Endothelial cell of umbilical vein (primary cell): Measurements from ENCODE around the gene SRBD1. TPM values are rescaled to one million over a fixed set of nuclear protein-coding genes. Genes with fewer than 3 reads are reported as not detected.

ENCODE experiments used
- Bru-seq: library from RNA; stranded (reverse); fragments of 400-500 nt; gene quantifications from one replicate; lab custom pipeline; 2021; lab: Mats Ljungman, UMichigan
- BruChase-seq, 2 experiments: library from RNA; stranded (reverse); fragments of 400-500 nt; gene quantifications; one replicate each; lab custom pipeline; 2021; lab: Mats Ljungman, UMichigan
- BruUV-seq: library from RNA; stranded (reverse); fragments of 400-500 nt; replicated peaks from 2 replicates; lab custom pipeline; 2021; lab: Mats Ljungman, UMichigan
- CTCF ChIA-PET: fragments of 300-600, 350-600 bp; sonication (Branson Sonifier 250); formaldehyde crosslinking; loops from one replicate; lab custom pipeline; 2021; ENCODE audit warnings: antibody characterized with exemption, inconsistent platforms; lab: Charles Lee
- POLR2A ChIA-PET: fragments of 300-600, 350-600 bp; sonication (Branson Sonifier 250); formaldehyde crosslinking; loops from one replicate; lab custom pipeline; 2021; ENCODE audit warnings: antibody characterized with exemption, inconsistent platforms; lab: Charles Lee
- DNase-seq: peaks from one replicate; pipeline ENCODE4 v3.0.0-alpha.2; 2011; ENCODE audit warnings: low read depth, low spot score
- FAIRE-seq: peaks from 2 replicates; lab custom pipeline; 2011; peaks lifted over from hg19 to GRCh38; lab: Jason Lieb, UNC
- H2AFZ ChIP-seq: 2 replicates; pipeline ENCODE4 v1.6.0; 2012; ENCODE audit warnings: low read depth, low read length, control low read depth, inconsistent platforms
- H3K27ac ChIP-seq: 2 replicates; pipeline ENCODE4 v1.5.1; 2011; ENCODE audit warnings: low read depth, mild to moderate bottlenecking, control low read depth, low read length, moderate library complexity; ENCODE audit not compliant: insufficient read depth
- H3K27me3 ChIP-seq, 2 experiments: 2 replicates each; pipeline versions ENCODE4 v1.6.0 to v1.6.1; 2011; ENCODE audit warnings: low read length in 2 of 2, mixed read lengths in 1 of 2; ENCODE audit not compliant: control insufficient read depth in 2 of 2, insufficient read depth in 2 of 2
- H3K36me3 ChIP-seq, 2 experiments: 2 replicates in 1 of 2; 3 replicates in 1 of 2; pipeline ENCODE4 v1.5.1; 2011; ENCODE audit warnings: low read length in 2 of 2, mild to moderate bottlenecking in 1 of 2, moderate library complexity in 1 of 2; ENCODE audit not compliant: control insufficient read depth in 2 of 2, insufficient read depth in 2 of 2; ENCODE audit errors: extremely low read depth in 1 of 2
- H3K4me1 ChIP-seq: 3 replicates; pipeline ENCODE4 v1.5.1; 2011; ENCODE audit warnings: mild to moderate bottlenecking, low read length; ENCODE audit not compliant: control insufficient read depth, insufficient read depth; ENCODE audit errors: extremely low read depth
- H3K4me2 ChIP-seq: 2 replicates; pipeline ENCODE4 v1.6.1; 2011; ENCODE audit warnings: low read length, control low read depth, mixed read lengths; ENCODE audit not compliant: insufficient read depth
- H3K4me3 ChIP-seq, 3 experiments: fragments of 200-600 bp in 1 of 3; sonication (generic), shearing (Covaris generic) in 1 of 3; replicated peaks in 1 of 3; 2 replicates each; pipeline ENCODE4 v1.5.1; 2011 to 2016; ENCODE audit warnings: control low read depth in 3 of 3, low read length in 3 of 3, mild to moderate bottlenecking in 2 of 3, inconsistent platforms in 1 of 3, low read depth in 1 of 3, moderate library complexity in 1 of 3; ENCODE audit not compliant: insufficient read depth in 1 of 3
- H3K79me2 ChIP-seq: 2 replicates; pipeline ENCODE4 v1.6.0; 2012; ENCODE audit warnings: low read length, inconsistent platforms; ENCODE audit not compliant: control insufficient read depth, insufficient read depth
- H3K9ac ChIP-seq: replicated peaks from 2 replicates; pipeline ENCODE3; 2011; ENCODE audit warnings: low read length, control low read depth; ENCODE audit not compliant: insufficient read depth; ENCODE audit errors: extremely low read depth
- H3K9me1 ChIP-seq: replicated peaks from 3 replicates; pipeline ENCODE4 v1.6.0; 2011; ENCODE audit warnings: mild to moderate bottlenecking, low read length; ENCODE audit not compliant: control insufficient read depth, insufficient read depth; ENCODE audit errors: extremely low read depth
- H3K9me3 ChIP-seq: replicated peaks from 2 replicates; pipeline ENCODE4 v1.5.1; 2012; ENCODE audit warnings: low read length, inconsistent platforms; ENCODE audit not compliant: control insufficient read depth, insufficient read depth
- H4K20me1 ChIP-seq: replicated peaks from 2 replicates; pipeline ENCODE3; 2011; ENCODE audit warnings: mild to moderate bottlenecking, low read length; ENCODE audit not compliant: control insufficient read depth, insufficient read depth; ENCODE audit errors: extremely low read depth
- EZH2 ChIP-seq: IDR thresholded peaks from 2 replicates; pipeline ENCODE4 v1.6.1; 2012; ENCODE audit warnings: borderline replicate concordance, low read depth, mild to moderate bottlenecking, moderate library complexity, low read length, inconsistent platforms; ENCODE audit not compliant: severe bottlenecking
- FOS ChIP-seq: IDR thresholded peaks from 2 replicates; pipeline ENCODE4 v1.6.1; 2011; ENCODE audit warnings: mild to moderate bottlenecking, low read length, moderate library complexity, borderline replicate concordance; ENCODE audit not compliant: insufficient read depth
- GATA2 ChIP-seq: IDR thresholded peaks from 2 replicates; pipeline ENCODE4 v1.7.0; 2011; ENCODE audit warnings: low read depth, mild to moderate bottlenecking, moderate library complexity, mixed read lengths, low read length; ENCODE audit not compliant: insufficient read length, insufficient read depth
- JUN ChIP-seq: IDR thresholded peaks from 2 replicates; pipeline ENCODE4 v1.6.1; 2011; ENCODE audit warnings: borderline replicate concordance, low read depth; ENCODE audit not compliant: insufficient read length, insufficient read depth
- MAX ChIP-seq: IDR thresholded peaks from 2 replicates; pipeline ENCODE4 v1.6.1; 2011; ENCODE audit not compliant: insufficient read depth, insufficient read length
- MYC ChIP-seq: IDR thresholded peaks from one replicate; pipeline ENCODE4 v1.6.1; 2011; ENCODE audit warnings: mild to moderate bottlenecking, low read depth, low read length
- POLR2A ChIP-seq: IDR thresholded peaks from 2 replicates; pipeline ENCODE4 v1.6.1; 2012; ENCODE audit warnings: low read depth, mild to moderate bottlenecking, control low read depth, low read length
- POLR2AphosphoS5 ChIP-seq: IDR thresholded peaks from 2 replicates; pipeline ENCODE4 v1.6.1; 2012; ENCODE audit warnings: low read depth, mild to moderate bottlenecking, control low read depth, low read length, moderate library complexity; ENCODE audit not compliant: insufficient read depth
- dilution Hi-C: fragments of 300-500 bp; cut with MboI; formaldehyde crosslinking; loops from one replicate; pipeline ENCODE4 v1.15.0; 2019; ENCODE audit warnings: low sequenced_read_pairs; ENCODE audit not compliant: extremely low pct_ligation_motif_present
- intact Hi-C: fragments of 100-400 bp; cut with micrococcal nuclease; formaldehyde crosslinking; loops from one replicate; pipeline ENCODE4 v1.10.0; 2022
- long read RNA-seq: library from polyadenylated mRNA; stranded (forward); transcript quantifications from one replicate; pipeline ENCODE4 v2.0.0, GENCODE V29; 2021
- polyA minus RNA-seq, 3 experiments: library from RNA; depleted of rRNA, polyadenylated mRNA; stranded (reverse); fragments of >200 nt; gene quantifications; 1 replicate in 1 of 3; 2 replicates in 2 of 3; pipeline ENCODE4 v1.2.3, GENCODE V29; 2011
- polyA plus RNA-seq, 4 experiments: library from polyadenylated mRNA; depleted of rRNA in 3 of 4; stranded (reverse) in 3 of 4; unstranded in 1 of 4; fragments of >200 nt; gene quantifications; 2 replicates each; pipeline versions ENCODE4 v1.2.1 to v1.2.3, GENCODE V29; 2011 to 2012; ENCODE audit warnings: missing spikeins in 1 of 4
- total RNA-seq: library from RNA; stranded (reverse); gene quantifications from 2 replicates; pipeline ENCODE4 v1.2.3, GENCODE V29; 2021
- TF ChIP-seq, protein P1 (sequence below), 2 donors: IDR thresholded peaks; 1 replicate in 1 of 2; 2 replicates in 1 of 2; pipeline ENCODE4 v1.5.1; 2011; ENCODE audit warnings: low read length in 2 of 2, mild to moderate bottlenecking in 2 of 2, moderate library complexity in 2 of 2, control low read depth in 1 of 2, inconsistent platforms in 1 of 2, low read depth in 1 of 2; ENCODE audit not compliant: insufficient read depth in 1 of 2; ENCODE audit errors: extremely low read depth in 1 of 2

Gene SRBD1, protein sequence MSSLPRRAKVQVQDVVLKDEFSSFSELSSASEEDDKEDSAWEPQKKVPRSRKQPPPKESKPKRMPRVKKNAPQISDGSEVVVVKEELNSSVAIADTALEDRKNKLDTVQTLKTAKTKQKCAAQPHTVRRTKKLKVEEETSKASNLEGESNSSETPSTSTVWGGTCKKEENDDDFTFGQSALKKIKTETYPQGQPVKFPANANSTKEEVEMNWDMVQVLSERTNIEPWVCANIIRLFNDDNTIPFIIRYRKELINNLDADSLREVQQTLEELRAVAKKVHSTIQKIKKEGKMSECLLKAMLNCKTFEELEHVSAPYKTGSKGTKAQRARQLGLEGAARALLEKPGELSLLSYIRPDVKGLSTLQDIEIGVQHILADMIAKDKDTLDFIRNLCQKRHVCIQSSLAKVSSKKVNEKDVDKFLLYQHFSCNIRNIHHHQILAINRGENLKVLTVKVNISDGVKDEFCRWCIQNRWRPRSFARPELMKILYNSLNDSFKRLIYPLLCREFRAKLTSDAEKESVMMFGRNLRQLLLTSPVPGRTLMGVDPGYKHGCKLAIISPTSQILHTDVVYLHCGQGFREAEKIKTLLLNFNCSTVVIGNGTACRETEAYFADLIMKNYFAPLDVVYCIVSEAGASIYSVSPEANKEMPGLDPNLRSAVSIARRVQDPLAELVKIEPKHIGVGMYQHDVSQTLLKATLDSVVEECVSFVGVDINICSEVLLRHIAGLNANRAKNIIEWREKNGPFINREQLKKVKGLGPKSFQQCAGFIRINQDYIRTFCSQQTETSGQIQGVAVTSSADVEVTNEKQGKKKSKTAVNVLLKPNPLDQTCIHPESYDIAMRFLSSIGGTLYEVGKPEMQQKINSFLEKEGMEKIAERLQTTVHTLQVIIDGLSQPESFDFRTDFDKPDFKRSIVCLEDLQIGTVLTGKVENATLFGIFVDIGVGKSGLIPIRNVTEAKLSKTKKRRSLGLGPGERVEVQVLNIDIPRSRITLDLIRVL
- total RNA-seq (12.5 and 12.9 TPM in 2 replicates), polyA plus RNA-seq (2.0 and 3.7 TPM in 2 replicates), polyA minus RNA-seq (15.7 and 18.2 TPM in 2 replicates), Bru-seq, nascent RNA (percentile 78 among the genes with signal in this experiment), BruChase-seq, experiment 1, labeled RNA remaining after a 6-hour chase (percentile 48 among the genes with signal in this experiment), BruChase-seq, experiment 2, labeled RNA remaining after a 2-hour chase (percentile 53 among the genes with signal in this experiment)
- polyA plus RNA-seq (2011; cell fraction: cytosol; rRNA removed), result 4.3 and 5.0 TPM in 2 replicates
- 8.6 and 9.5 TPM in 2 replicates for polyA plus RNA-seq (2011; cell fraction: nucleus; rRNA removed)
- polyA plus RNA-seq (2012), result 10.8 and 11.9 TPM in 2 replicates
- 14.0 TPM for polyA minus RNA-seq (2011; cell fraction: cytosol; rRNA and poly(A)+ RNA removed)
- 32.2 and 39.4 TPM in 2 replicates for polyA minus RNA-seq (2011; cell fraction: nucleus; rRNA and poly(A)+ RNA removed)
- long read RNA-seq, transcript SRBD1-201 (21 exons, 3,681 nt), result major isoform, 29 of 35 reads
- long read RNA-seq, partial matches to known transcripts, result 2 of 35 reads
- long read RNA-seq, other reads (novel, unspliced or antisense), result 4 of 35 reads

DNA sequence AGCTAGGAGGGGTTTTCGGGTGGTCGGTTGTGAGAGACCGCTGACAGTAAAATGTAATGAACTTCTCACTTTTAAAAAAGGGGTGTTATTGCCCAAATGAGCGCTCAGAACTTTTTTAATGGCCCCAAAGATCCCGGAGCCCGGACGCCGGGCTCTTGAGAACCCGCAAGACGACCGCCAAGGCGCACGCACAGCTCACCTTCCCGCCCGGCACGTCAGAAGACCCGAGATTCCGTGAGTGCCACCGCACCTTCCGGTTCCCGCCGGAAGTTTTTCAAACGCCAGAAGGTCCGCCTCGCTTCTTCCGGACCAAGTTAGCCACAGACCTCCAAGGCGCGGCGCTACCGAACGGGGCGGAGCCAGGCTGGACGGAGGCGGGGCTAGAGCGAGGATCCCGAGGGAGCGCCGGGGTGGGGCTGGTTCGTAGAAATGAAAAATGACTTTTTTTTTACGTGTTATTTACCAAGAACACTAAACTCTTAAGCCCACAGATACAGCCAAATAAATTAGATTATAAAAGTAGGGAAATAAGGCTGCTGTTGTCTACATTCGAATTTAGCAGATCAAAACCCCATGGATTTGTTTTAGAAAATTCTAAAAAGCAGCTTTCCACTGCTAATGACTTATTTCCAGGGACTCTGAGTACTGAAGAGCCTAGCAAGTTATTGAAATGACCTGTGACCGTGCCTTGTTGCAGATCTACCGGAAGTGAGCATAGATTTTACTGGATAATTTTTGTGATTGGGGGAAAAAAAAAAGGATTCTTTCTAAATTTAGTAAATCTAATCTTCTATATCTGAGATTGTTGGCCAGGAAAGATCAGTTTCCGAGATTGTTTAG, at the start of gene SRBD1:
SRBD1 (minus strand) TSS at position 248 of the 840 bp plus-strand sequence. CDS start 5,826 bp downstream, outside the sequence.
- Histone ChIP-seq H2AFZ (peak within 1 kb of the TSS; percentile 82), H3K36me3 (no peaks in the 10 kb centered on the region), H3K9ac (peak within 1 kb of the TSS; percentile 89), H3K9me3 (no peaks in the 10 kb centered on the region), H3K4me2 (peak within 1 kb of the TSS; percentile 96), H3K9me1 (no peaks in the 10 kb centered on the region), H3K79me2 (peaks cover 22% of the 10 kb centered on the region), H3K27me3 (no peaks in the 10 kb centered on the region), H3K4me3 (peak within 1 kb of the TSS; percentile 74 to 92 (median 89)), H4K20me1 (no peaks in the 10 kb centered on the region), H3K4me1 (peaks cover 37% of the 10 kb centered on the region), H3K27ac (peak within 1 kb of the TSS; percentile 94)
- DNase-seq, result peak; percentile 94
- ChIA-PET POLR2A (interaction anchor here (0.7 kb wide), 1 partner anchor 324 kb away, joined by 3 read pairs; no protein-coding TSS in a partner anchor), CTCF (interaction anchor here (0.7 to 2.5 kb wide), 8 partner anchors 10 to 630 kb away, joined by 3 to 23 read pairs (median 4); no protein-coding TSS in a partner anchor)
- dilution Hi-C loops (no loop called here), intact Hi-C loops (no loop called here)
- peak; percentile 96 for FAIRE-seq
- TF ChIP-seq EZH2 (no peak), GATA2 (no peak), POLR2A (peak; percentile 93), MAX (no peak), POLR2AphosphoS5 (peak; percentile 95), JUN (no peak), FOS (no peak), MYC (no peak)
- TF ChIP-seq, protein P1, sequence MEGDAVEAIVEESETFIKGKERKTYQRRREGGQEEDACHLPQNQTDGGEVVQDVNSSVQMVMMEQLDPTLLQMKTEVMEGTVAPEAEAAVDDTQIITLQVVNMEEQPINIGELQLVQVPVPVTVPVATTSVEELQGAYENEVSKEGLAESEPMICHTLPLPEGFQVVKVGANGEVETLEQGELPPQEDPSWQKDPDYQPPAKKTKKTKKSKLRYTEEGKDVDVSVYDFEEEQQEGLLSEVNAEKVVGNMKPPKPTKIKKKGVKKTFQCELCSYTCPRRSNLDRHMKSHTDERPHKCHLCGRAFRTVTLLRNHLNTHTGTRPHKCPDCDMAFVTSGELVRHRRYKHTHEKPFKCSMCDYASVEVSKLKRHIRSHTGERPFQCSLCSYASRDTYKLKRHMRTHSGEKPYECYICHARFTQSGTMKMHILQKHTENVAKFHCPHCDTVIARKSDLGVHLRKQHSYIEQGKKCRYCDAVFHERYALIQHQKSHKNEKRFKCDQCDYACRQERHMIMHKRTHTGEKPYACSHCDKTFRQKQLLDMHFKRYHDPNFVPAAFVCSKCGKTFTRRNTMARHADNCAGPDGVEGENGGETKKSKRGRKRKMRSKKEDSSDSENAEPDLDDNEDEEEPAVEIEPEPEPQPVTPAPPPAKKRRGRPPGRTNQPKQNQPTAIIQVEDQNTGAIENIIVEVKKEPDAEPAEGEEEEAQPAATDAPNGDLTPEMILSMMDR (IDR thresholded peaks at IDR 0.05; ENCODE audit: extremely low read depth in 1 of 2, insufficient read depth in 1 of 2, low read depth in 1 of 2, low read length in 2 of 2), result no peak
- TSS peak; percentile 82 for BruUV-seq
